GM21390 (cell line): ENCODE measurements around the gene DMD.

Source experiments
- ATAC-seq: cut with Tn5 transposase; IDR thresholded peaks from one replicate; pipeline ENCODE4 v1.9.1; 2021; ENCODE audit not compliant: unreplicated experiment

DMD gene

GRCh38 chrX:32514986-32515385 is 696.4 kb downstream of the DMD start:
- ATAC-seq, result peak; percentile 99

- ATAC-seq, result no peak
Observed at GRCh38 chrX:32501606-32502005, 709.7 kb downstream of the DMD start.

- no peak for ATAC-seq
Observed at GRCh38 chrX:32496671-32497070, 714.7 kb downstream of the DMD start.

- ATAC-seq, result no peak
Observed at GRCh38 chrX:32495855-32496254, 715.5 kb downstream of the DMD start.

GRCh38 chrX:32489125-32489524 is 722.2 kb downstream of the DMD start:
- no peak for ATAC-seq

GRCh38 chrX:32483534-32484136 is 727.7 kb downstream of the DMD start:
- ATAC-seq, result no peak

- peak; percentile 51 for ATAC-seq
Observed at GRCh38 chrX:32480019-32480418, 731.3 kb downstream of the DMD start.

GRCh38 chrX:32472364-32472763 is 739.0 kb downstream of the DMD start:
- ATAC-seq, result no peak

GRCh38 chrX:32455704-32456103 is 755.6 kb downstream of the DMD start:
- no peak for ATAC-seq

GRCh38 chrX:32451954-32452695 is 759.2 kb downstream of the DMD start:
- no peak for ATAC-seq

- ATAC-seq, result peak; percentile 64
Observed at GRCh38 chrX:32448945-32449344, 762.4 kb downstream of the DMD start.

GRCh38 chrX:32448320-32448719 is 763.0 kb downstream of the DMD start:
- peak; percentile 98 for ATAC-seq

- ATAC-seq, result no peak
Observed at GRCh38 chrX:32447640-32448039, 763.7 kb downstream of the DMD start.

- no peak for ATAC-seq
Observed at GRCh38 chrX:32443841-32444240, 767.5 kb downstream of the DMD start.

- no peak for ATAC-seq
Observed at GRCh38 chrX:32421266-32421665, 790.1 kb downstream of the DMD start.

- peak; percentile 55 for ATAC-seq
Observed at GRCh38 chrX:32408389-32408788, 803.0 kb downstream of the DMD start.

- ATAC-seq, result peak; percentile 88
Observed at GRCh38 chrX:32397562-32398216, 813.7 kb downstream of the DMD start.

GRCh38 chrX:32395878-32396277 is 815.5 kb downstream of the DMD start:
- ATAC-seq, result no peak

GRCh38 chrX:32392655-32393054 is 818.7 kb downstream of the DMD start:
- ATAC-seq, result no peak

- no peak for ATAC-seq
Observed at GRCh38 chrX:32370456-32371205, 840.7 kb downstream of the DMD start.

GRCh38 chrX:32293962-32294700 is 917.2 kb downstream of the DMD start:
- ATAC-seq, result no peak
